ENCODE measurements around the gene RLN3. TPM values are rescaled to one million over a fixed set of nuclear protein-coding genes. Genes with fewer than 3 reads are reported as not detected.

RLN3 gene
- total and polyA plus RNA-seq, 9 of the 15 experiments (the other 6 are each of a cell fraction or from before 2014, with no cell fraction given), result 0.31 to 1.2 (median 0.71) TPM; not detected in 6

DNA sequence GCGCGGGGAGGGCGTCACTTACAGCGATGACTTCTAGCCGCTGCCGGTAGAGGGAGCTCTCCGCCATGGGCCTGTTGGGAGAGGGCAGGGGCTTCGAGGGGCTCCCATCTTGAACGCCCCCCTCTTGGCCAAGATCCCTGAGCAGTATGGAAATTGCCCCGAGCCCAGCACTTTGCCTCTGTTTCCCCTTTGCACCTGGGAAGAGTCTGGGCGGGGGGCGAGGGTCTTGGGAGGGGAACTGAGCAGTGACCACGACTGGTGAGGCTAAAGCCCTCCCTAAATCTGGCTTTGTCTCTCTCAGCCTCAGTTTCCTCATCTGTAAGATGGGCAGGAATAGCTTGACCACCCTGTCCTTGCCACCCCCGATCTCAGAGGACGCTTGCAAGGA, 31.1 kb downstream of the RLN3 start (continued):
- TF ChIP-seq, protein P1, sequence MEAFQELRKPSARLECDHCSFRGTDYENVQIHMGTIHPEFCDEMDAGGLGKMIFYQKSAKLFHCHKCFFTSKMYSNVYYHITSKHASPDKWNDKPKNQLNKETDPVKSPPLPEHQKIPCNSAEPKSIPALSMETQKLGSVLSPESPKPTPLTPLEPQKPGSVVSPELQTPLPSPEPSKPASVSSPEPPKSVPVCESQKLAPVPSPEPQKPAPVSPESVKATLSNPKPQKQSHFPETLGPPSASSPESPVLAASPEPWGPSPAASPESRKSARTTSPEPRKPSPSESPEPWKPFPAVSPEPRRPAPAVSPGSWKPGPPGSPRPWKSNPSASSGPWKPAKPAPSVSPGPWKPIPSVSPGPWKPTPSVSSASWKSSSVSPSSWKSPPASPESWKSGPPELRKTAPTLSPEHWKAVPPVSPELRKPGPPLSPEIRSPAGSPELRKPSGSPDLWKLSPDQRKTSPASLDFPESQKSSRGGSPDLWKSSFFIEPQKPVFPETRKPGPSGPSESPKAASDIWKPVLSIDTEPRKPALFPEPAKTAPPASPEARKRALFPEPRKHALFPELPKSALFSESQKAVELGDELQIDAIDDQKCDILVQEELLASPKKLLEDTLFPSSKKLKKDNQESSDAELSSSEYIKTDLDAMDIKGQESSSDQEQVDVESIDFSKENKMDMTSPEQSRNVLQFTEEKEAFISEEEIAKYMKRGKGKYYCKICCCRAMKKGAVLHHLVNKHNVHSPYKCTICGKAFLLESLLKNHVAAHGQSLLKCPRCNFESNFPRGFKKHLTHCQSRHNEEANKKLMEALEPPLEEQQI (IDR thresholded peaks at IDR 0.05), result no peak
- TF ChIP-seq XRCC5 (IDR thresholded peaks at IDR 0.05; ENCODE audit: low read depth, low read length) (0 out of 2 replicates have a peak, but pooled peaks have one; percentile 12), PHF20 (IDR thresholded peaks at IDR 0.05; ENCODE audit: partially characterized antibody) (no peak), SNIP1 (IDR thresholded peaks at IDR 0.05; ENCODE audit: low read depth) (no peak), ZFX (CRISPR knock-in tag; IDR thresholded peaks at IDR 0.05) (0 out of 2 replicates have a peak, but pooled peaks have one; percentile 16), ZNF764 (CRISPR knock-in tag; IDR thresholded peaks at IDR 0.05; ENCODE audit: low read depth) (no peak), NFATC3 (IDR thresholded peaks at IDR 0.05) (no peak), ZKSCAN8 (CRISPR knock-in tag; IDR thresholded peaks at IDR 0.05) (no peak), ERF (CRISPR knock-in tag; IDR thresholded peaks at IDR 0.05) (no peak), ZBTB7A (IDR thresholded peaks at IDR 0.05; ENCODE audit: borderline replicate concordance, control insufficient read depth, low read depth, low read length) (peak; percentile 99), ZBTB8A (IDR thresholded peaks at IDR 0.05; ENCODE audit: partially characterized antibody) (no peak), SAFB (IDR thresholded peaks at IDR 0.05; ENCODE audit: borderline replicate concordance, low read depth, low read length) (no peak), TEAD4 (IDR thresholded peaks at IDR 0.05; ENCODE audit: low read length) (no peak), TEAD4 (CRISPR knock-in tag; IDR thresholded peaks at IDR 0.05; ENCODE audit: borderline replicate concordance) (no peak), LCOR (CRISPR knock-in tag; IDR thresholded peaks at IDR 0.05) (no peak), CBX8 (IDR thresholded peaks at IDR 0.05; ENCODE audit: borderline replicate concordance, extremely low read depth, low read depth, low read length, poor library complexity, severe bottlenecking) (no peak)
- TF ChIP-seq, protein P2, sequence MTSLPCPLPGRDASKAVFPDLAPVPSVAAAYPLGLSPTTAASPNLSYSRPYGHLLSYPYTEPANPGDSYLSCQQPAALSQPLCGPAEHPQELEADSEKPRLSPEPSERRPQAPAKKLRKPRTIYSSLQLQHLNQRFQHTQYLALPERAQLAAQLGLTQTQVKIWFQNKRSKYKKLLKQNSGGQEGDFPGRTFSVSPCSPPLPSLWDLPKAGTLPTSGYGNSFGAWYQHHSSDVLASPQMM (CRISPR knock-in tag; IDR thresholded peaks at IDR 0.05), result no peak
- TF ChIP-seq, protein P3, sequence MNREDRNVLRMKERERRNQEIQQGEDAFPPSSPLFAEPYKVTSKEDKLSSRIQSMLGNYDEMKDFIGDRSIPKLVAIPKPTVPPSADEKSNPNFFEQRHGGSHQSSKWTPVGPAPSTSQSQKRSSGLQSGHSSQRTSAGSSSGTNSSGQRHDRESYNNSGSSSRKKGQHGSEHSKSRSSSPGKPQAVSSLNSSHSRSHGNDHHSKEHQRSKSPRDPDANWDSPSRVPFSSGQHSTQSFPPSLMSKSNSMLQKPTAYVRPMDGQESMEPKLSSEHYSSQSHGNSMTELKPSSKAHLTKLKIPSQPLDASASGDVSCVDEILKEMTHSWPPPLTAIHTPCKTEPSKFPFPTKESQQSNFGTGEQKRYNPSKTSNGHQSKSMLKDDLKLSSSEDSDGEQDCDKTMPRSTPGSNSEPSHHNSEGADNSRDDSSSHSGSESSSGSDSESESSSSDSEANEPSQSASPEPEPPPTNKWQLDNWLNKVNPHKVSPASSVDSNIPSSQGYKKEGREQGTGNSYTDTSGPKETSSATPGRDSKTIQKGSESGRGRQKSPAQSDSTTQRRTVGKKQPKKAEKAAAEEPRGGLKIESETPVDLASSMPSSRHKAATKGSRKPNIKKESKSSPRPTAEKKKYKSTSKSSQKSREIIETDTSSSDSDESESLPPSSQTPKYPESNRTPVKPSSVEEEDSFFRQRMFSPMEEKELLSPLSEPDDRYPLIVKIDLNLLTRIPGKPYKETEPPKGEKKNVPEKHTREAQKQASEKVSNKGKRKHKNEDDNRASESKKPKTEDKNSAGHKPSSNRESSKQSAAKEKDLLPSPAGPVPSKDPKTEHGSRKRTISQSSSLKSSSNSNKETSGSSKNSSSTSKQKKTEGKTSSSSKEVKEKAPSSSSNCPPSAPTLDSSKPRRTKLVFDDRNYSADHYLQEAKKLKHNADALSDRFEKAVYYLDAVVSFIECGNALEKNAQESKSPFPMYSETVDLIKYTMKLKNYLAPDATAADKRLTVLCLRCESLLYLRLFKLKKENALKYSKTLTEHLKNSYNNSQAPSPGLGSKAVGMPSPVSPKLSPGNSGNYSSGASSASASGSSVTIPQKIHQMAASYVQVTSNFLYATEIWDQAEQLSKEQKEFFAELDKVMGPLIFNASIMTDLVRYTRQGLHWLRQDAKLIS (CRISPR knock-in tag; IDR thresholded peaks at IDR 0.05), result no peak
- TF ChIP-seq, protein P4, sequence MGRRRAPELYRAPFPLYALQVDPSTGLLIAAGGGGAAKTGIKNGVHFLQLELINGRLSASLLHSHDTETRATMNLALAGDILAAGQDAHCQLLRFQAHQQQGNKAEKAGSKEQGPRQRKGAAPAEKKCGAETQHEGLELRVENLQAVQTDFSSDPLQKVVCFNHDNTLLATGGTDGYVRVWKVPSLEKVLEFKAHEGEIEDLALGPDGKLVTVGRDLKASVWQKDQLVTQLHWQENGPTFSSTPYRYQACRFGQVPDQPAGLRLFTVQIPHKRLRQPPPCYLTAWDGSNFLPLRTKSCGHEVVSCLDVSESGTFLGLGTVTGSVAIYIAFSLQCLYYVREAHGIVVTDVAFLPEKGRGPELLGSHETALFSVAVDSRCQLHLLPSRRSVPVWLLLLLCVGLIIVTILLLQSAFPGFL (CRISPR knock-in tag; IDR thresholded peaks at IDR 0.05), result no peak
- TF ChIP-seq, protein P5, sequence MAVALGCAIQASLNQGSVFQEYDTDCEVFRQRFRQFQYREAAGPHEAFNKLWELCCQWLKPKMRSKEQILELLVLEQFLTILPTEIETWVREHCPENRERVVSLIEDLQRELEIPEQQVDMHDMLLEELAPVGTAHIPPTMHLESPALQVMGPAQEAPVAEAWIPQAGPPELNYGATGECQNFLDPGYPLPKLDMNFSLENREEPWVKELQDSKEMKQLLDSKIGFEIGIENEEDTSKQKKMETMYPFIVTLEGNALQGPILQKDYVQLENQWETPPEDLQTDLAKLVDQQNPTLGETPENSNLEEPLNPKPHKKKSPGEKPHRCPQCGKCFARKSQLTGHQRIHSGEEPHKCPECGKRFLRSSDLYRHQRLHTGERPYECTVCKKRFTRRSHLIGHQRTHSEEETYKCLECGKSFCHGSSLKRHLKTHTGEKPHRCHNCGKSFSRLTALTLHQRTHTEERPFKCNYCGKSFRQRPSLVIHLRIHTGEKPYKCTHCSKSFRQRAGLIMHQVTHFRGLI (CRISPR knock-in tag; IDR thresholded peaks at IDR 0.05), result no peak

Data from K562 (cell line).